ENCODE data around the gene MS4A4E.

- TF ChIP-seq CEBPB (IDR thresholded peaks at IDR 0.05; ENCODE audit: borderline replicate concordance, low read depth, low read length) = no peak
- no peak for TF ChIP-seq CTCF (CRISPR knock-in tag; IDR thresholded peaks at IDR 0.05)
- TF ChIP-seq ZNF546 (CRISPR knock-in tag; conservative IDR thresholded peaks at IDR 0.05) = no peak
- no peak for TF ChIP-seq ZNF784 (CRISPR knock-in tag; IDR thresholded peaks at IDR 0.05; ENCODE audit: borderline replicate concordance)
- TF ChIP-seq ZNF207 (IDR thresholded peaks at IDR 0.05; ENCODE audit: borderline replicate concordance) = no peak
- TF ChIP-seq TARDBP (CRISPR knock-in tag; IDR thresholded peaks at IDR 0.05) = no peak
- TF ChIP-seq MED1 (CRISPR knock-in tag; IDR thresholded peaks at IDR 0.05) = no peak
- no peak for TF ChIP-seq TCF12 (IDR thresholded peaks at IDR 0.05)
- no peak for TF ChIP-seq TCF12 (CRISPR knock-in tag; IDR thresholded peaks at IDR 0.05)
- no peak for TF ChIP-seq ZNF331 (CRISPR knock-in tag; IDR thresholded peaks at IDR 0.05)
- TF ChIP-seq ZXDC (CRISPR knock-in tag; IDR thresholded peaks at IDR 0.05) = no peak
Measured at GRCh38 chr11:60221692-60222091, 21.2 kb downstream of the MS4A4E start.

Measured in HepG2 (cell line).